ENCODE results near the gene SPESP1.

The SPESP1 gene

GRCh38 chr15:68990992-68991500, 60.7 kb downstream of the SPESP1 start:
- no peak for TF ChIP-seq CTCF (IDR thresholded peaks at IDR 0.05; ENCODE audit: extremely low read depth, missing control alignments)
- DNase-seq (ENCODE audit: low spot score): no peak

GRCh38 chr15:68991723-68992122, 61.4 kb downstream of the SPESP1 start:
- DNase-seq (ENCODE audit: low spot score): no peak
- TF ChIP-seq CTCF (IDR thresholded peaks at IDR 0.05; ENCODE audit: extremely low read depth, missing control alignments): no peak

GRCh38 chr15:68992696-68993095, 62.4 kb downstream of the SPESP1 start:
- no peak for DNase-seq (ENCODE audit: low spot score)
- no peak for TF ChIP-seq CTCF (IDR thresholded peaks at IDR 0.05; ENCODE audit: extremely low read depth, missing control alignments)

GRCh38 chr15:68993276-68993675, 63.0 kb downstream of the SPESP1 start:
- no peak for TF ChIP-seq CTCF (IDR thresholded peaks at IDR 0.05; ENCODE audit: extremely low read depth, missing control alignments)
- DNase-seq (ENCODE audit: low spot score): no peak

- TF ChIP-seq CTCF (IDR thresholded peaks at IDR 0.05; ENCODE audit: extremely low read depth, missing control alignments): no peak
- DNase-seq (ENCODE audit: low spot score): no peak
Measured at GRCh38 chr15:68994149-68994548, 63.8 kb downstream of the SPESP1 start.

- DNase-seq (ENCODE audit: low spot score): no peak
- no peak for TF ChIP-seq CTCF (IDR thresholded peaks at IDR 0.05; ENCODE audit: extremely low read depth, missing control alignments)
Measured at GRCh38 chr15:68994981-68995761, 64.8 kb downstream of the SPESP1 start.
